Prostate gland (tissue), 2 donors: ENCODE data around the gene ARFGAP1.

Source experiments
- POLR2A ChIP-seq: fragments of 450-650 bp; IDR thresholded peaks from one replicate; pipeline ENCODE4 v1.6.1; 2016; ENCODE audit warnings: antibody characterized with exemption, mild to moderate bottlenecking
- TF ChIP-seq, protein P1 (sequence below), 4 experiments: fragments of 200-600 bp in 2 of 4; fragments of 450-650 bp in 2 of 4; sonication (generic) in 2 of 4; IDR thresholded peaks; 1 replicate in 3 of 4; 2 replicates in 1 of 4; pipeline ENCODE4 v1.5.1; 2016 to 2019; ENCODE audit warnings: antibody characterized with exemption in 4 of 4, mild to moderate bottlenecking in 2 of 4, moderate library complexity in 2 of 4

DNA sequence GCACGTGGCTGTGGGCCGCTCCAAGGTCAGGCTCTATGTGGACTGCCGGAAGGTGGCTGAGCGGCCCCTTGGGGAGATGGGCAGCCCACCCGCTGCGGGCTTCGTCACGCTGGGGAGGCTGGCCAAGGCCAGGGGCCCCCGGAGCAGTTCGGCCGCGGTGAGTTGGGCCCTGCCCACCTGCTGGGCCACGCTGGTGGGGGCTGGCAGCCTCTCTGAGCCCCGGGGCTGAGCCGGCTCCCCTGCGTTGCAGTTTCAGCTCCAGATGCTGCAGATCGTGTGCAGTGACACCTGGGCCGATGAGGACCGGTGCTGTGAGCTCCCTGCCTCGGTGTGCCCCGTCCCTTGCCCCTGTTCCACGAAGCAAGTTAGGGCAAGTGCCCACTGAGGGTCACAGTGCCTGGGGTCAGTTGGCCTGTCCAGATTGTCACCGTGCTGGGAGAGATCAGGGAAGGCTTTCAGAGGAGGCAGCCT lies 47.5 kb downstream of the ARFGAP1 start:
- TF ChIP-seq, protein P1, sequence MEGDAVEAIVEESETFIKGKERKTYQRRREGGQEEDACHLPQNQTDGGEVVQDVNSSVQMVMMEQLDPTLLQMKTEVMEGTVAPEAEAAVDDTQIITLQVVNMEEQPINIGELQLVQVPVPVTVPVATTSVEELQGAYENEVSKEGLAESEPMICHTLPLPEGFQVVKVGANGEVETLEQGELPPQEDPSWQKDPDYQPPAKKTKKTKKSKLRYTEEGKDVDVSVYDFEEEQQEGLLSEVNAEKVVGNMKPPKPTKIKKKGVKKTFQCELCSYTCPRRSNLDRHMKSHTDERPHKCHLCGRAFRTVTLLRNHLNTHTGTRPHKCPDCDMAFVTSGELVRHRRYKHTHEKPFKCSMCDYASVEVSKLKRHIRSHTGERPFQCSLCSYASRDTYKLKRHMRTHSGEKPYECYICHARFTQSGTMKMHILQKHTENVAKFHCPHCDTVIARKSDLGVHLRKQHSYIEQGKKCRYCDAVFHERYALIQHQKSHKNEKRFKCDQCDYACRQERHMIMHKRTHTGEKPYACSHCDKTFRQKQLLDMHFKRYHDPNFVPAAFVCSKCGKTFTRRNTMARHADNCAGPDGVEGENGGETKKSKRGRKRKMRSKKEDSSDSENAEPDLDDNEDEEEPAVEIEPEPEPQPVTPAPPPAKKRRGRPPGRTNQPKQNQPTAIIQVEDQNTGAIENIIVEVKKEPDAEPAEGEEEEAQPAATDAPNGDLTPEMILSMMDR (IDR thresholded peaks at IDR 0.05): no peak
- no peak for TF ChIP-seq POLR2A
